ENCODE measurements around the gene DCLK2. TPM values are rescaled to one million over a fixed set of nuclear protein-coding genes. Genes with fewer than 3 reads are reported as not detected.

DCLK2 gene
- total and polyA plus RNA-seq, 2 of the 13 experiments (the other 11 are each of a cell fraction or from before 2014, with no cell fraction given), result not detected

GRCh38 chr4:150090836-150091235, 12.6 kb downstream of the DCLK2 start:
- H3K27ac ChIP-seq (ENCODE audit: extremely low read length, insufficient read depth, low read length), result no peak overlapping the region
- H2AFZ ChIP-seq (ENCODE audit: low read length), result no peak overlapping the region
- H3K9me3 ChIP-seq (ENCODE audit: low read length), result no peaks in the 10 kb centered on the region
- DNase-seq (ENCODE audit: low spot score) (no peak), ATAC-seq (no peak), FAIRE-seq (no peak)
- no peaks in the 10 kb centered on the region for H4K20me1 ChIP-seq (ENCODE audit: insufficient read depth, low read length)
- H3K9ac ChIP-seq (ENCODE audit: insufficient read depth, low read depth, low read length), result no peak overlapping the region
- H3K4me3 ChIP-seq (replicated peaks in 1 of 3; ENCODE audit: insufficient read depth in 1 of 3, low read depth in 2 of 3, low read length in 3 of 3), result no peak overlapping the region
- no peaks in the 10 kb centered on the region for H3K4me1 ChIP-seq (ENCODE audit: insufficient read depth, low read length)
- no peak for TF ChIP-seq ZKSCAN1 (IDR thresholded peaks at IDR 0.05; ENCODE audit: low read length)
- no peak for TF ChIP-seq ATF7 (IDR thresholded peaks at IDR 0.05)
- TF ChIP-seq ATF7 (CRISPR knock-in tag; IDR thresholded peaks at IDR 0.05), result no peak
- TF ChIP-seq BHLHE40 (IDR thresholded peaks at IDR 0.05; ENCODE audit: low read length), result no peak
- no peak for TF ChIP-seq EEA1 (CRISPR knock-in tag; IDR thresholded peaks at IDR 0.05; ENCODE audit: borderline replicate concordance)
- no peak for TF ChIP-seq ZBTB26 (CRISPR knock-in tag; IDR thresholded peaks at IDR 0.05; ENCODE audit: borderline replicate concordance)
- no peak for TF ChIP-seq ZNF749 (CRISPR knock-in tag; IDR thresholded peaks at IDR 0.05; ENCODE audit: borderline replicate concordance)
- no peak for TF ChIP-seq NFRKB (IDR thresholded peaks at IDR 0.05)
- no peak for TF ChIP-seq CBX2 (IDR thresholded peaks at IDR 0.05; ENCODE audit: low read depth, low read length)
- no peak for TF ChIP-seq CBX2 (CRISPR knock-in tag; IDR thresholded peaks at IDR 0.05; ENCODE audit: low read depth)
- TF ChIP-seq TAF1 (CRISPR knock-in tag; IDR thresholded peaks at IDR 0.05), result no peak
- no peak for TF ChIP-seq NR2F1 (CRISPR knock-in tag; IDR thresholded peaks at IDR 0.05)
- H3K36me3 ChIP-seq (replicated peaks in 1 of 2; ENCODE audit: control insufficient read depth in 1 of 2, insufficient read depth in 2 of 2, low read length in 2 of 2), result no peaks in the 10 kb centered on the region
- in situ Hi-C loops (cut with HindIII; ENCODE audit: extremely low pct_ligation_motif_present, low pct_unique_long_range_greater_than_20kb) (no loop called here), intact Hi-C loops (cut with micrococcal nuclease; ENCODE audit: unreplicated experiment) (no loop called here)
- H3K4me2 ChIP-seq (ENCODE audit: low read depth, low read length), result no peak overlapping the region
- POLR2A ChIA-PET, result no interaction called here
- no peaks in the 10 kb centered on the region for H3K79me2 ChIP-seq (ENCODE audit: insufficient read depth, low read length)
- CTCF ChIA-PET (ENCODE audit: low intra/inter-chr PET ratio, low total read pairs), result no interaction called here
- WGBS (ENCODE audit: low lambda C conversion rate), result 71% methylated on average over 6 of the region's 6 CpGs
- no TSS peak for BruUV-seq (replicated peaks)
- peaks cover 0 to 5% of the 10 kb centered on the region in 2 experiments; a peak in 1 of 5 replicates for H3K27me3 ChIP-seq (ENCODE audit: control insufficient read depth in 1 of 2, insufficient read depth in 2 of 2, low read length in 2 of 2)
